ENCODE data around the gene SMOC1.

SMOC1 gene

DNA sequence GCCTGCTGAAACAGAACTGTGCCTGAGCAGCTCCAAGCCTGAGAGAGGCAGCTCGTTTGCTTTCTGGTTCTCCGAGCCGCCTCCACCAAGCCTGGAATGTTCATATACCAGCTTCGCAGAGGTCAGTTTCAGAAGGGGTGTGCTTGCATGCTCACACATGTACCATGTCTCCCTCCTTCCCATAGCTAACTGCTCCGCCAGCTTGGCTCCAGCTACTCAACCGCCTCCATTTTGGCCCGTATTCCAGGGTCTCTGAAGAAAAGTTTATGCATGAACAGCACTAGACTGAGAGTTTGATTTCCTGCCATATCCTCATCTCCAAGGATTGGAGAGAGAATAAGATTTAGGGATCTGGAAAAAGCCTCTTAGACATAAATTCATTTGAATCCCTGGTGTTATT lies 103.7 kb downstream of the SMOC1 start:
- DNase-seq (ENCODE audit: low read depth) = no peak

DNA sequence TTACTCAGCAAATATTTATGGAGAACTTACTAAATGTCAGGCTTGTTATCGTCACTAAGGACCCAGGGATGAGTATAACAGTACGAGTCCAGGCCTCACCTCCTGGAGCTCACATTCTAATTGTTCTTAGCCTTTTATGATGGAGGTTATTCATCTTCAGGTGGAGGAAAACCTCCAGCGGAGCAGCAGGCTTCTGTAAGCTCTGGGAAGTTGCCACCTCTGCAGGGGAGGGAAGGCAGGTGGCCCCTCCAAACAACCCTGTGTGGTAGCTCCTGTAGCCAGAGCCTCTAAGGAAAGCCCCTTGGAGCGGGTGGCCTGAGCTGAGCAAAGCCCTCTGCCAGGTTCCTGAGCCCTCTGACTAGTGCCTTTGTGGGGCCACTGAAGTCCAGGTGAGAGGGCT lies 104.1 kb downstream of the SMOC1 start:
- no peak for DNase-seq (ENCODE audit: low read depth)

DNA sequence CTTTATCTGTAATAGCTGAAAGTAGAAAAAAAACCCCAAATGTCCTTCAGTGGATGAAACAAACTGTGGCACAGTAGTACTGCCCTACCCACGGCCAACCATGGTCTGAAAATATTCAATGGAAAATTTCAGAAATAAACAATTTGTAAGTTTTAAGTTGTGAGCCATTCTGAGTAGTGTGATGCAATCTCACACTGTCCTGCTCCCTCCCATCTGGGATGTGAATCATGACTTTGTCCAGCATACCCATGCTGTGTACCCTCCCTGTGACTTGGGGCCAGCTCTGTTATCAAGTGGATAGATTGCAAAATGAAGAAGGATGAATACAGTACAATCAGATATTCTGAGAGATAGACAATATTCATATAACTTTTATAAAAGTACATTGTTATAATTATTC lies 106.2 kb downstream of the SMOC1 start:
- peak; percentile 36 for DNase-seq (ENCODE audit: low read depth)

DNA sequence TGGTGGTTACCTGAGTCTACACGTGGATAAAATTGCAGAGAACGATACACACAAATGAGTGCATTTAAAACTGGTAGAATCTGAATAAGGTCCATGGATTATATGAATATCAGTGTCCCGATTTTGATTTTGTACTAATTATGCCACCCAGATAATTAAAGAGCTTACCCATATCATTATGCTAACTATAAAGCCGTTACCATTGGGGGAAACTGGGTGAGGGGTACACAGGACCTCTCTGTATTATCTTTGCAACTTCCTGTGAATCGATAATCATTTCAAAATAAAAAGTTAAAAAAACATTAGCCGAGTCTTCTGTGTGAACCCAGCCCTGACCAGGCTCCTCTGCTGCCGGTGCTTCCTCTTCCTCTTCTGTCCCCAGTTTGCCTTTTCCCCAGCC lies 107.1 kb downstream of the SMOC1 start:
- no peak for DNase-seq (ENCODE audit: low read depth)

DNA sequence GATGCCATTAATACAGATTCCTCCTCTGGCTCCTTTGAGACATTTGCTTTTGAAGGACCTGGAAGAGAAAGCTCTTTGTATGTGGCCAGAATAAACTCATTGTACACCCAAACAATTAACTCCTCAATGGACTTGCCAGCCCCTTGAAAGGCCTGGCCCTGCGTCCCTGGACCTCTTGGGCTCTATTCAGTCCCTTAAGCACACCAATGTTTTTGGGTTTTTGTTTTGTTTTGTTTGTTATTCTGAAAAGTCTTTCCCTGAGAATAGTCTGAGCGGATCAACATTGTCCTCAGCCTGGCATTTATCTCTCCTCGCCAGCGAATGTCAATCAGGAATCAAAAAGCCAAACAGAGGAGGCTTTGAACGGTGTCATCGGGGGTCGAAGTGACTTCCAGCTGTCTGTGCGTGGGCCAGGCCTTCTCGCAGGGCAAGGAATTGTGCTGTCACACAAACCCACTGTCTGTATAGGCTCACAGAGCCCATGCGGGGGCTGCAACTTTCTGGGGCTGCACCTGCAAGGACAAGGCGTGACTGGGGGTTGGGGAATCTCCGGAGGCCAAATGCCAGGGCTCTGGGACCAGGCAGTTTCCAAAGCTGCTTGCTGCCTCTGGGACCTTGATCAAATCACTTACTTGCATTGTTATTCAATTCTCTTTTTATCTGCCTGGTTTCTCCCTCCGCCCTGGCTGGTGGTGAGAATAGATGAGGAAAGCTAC lies 108.3 kb downstream of the SMOC1 start:
- no peak for DNase-seq (ENCODE audit: low read depth)

DNA sequence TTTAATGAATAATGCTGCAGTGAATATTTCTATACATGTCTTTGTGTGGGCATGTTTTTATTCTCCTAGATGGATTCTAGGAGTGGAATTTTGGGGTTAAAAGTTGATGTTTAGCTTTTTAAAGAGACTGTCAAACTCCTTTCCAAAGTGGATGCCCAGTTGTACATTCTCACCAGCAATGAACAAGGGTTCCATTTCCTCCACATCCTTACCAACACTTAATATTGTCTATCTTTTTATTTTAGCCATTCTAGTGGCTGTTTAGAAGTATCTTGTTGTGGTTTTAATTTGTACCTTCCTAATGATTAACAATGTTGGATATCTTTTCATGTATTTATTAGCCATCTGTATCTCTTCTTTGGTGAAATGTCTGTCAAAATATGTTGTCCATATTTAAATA lies 109.8 kb downstream of the SMOC1 start:
- no peak for DNase-seq (ENCODE audit: low read depth)

GRCh38 chr14:69989622-69990021 lies 110.4 kb downstream of the SMOC1 start:
- no peak for DNase-seq (ENCODE audit: low read depth)

- DNase-seq (ENCODE audit: low read depth) = no peak
Observed at GRCh38 chr14:69990323-69990722, 111.1 kb downstream of the SMOC1 start.

GRCh38 chr14:69991422-69991821 lies 112.2 kb downstream of the SMOC1 start:
- DNase-seq (ENCODE audit: low read depth) = no peak

DNA sequence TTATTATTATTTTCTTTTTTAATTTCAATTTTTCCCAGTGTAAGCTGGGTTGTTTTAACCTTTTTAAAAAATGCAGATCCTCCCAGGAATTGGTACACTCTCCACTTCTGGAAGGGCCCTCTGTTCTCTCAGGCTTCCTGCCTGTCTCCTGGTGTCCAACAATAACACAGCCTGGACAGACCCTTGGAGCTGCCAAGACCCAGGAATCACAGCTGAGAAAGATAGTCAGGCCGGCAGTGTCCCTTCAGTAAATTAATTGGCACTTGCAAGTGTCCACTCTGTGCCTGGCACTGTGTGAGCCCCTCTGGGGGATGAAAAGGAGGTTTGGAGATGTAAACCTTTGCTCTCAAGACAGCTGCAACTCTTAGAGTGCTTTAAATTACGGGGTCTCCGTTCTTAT lies 113.3 kb downstream of the SMOC1 start:
- no peak for DNase-seq (ENCODE audit: low read depth)

DNA sequence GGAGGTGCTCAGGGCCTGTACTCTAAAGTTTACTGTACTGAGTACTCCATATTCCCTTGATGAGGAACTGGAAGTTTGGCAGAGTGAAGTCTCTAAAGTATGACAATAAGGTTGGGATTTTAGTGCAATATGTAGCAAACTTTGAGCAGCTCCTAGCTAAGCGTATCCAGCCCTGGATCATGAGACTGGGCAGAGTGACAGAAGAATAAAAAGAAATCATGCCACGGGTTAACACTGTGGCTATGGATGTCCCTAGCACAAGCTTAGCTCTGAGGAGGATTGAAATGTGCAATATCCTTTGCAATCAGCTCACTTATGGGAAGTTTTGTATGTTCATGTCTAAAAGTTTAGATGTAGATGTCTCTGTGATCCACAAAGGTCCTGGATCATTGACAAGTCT lies 114.1 kb downstream of the SMOC1 start:
- no peak for DNase-seq (ENCODE audit: low read depth)

- no peak for DNase-seq (ENCODE audit: low read depth)
Observed at GRCh38 chr14:69994002-69994401, 114.8 kb downstream of the SMOC1 start.

DNA sequence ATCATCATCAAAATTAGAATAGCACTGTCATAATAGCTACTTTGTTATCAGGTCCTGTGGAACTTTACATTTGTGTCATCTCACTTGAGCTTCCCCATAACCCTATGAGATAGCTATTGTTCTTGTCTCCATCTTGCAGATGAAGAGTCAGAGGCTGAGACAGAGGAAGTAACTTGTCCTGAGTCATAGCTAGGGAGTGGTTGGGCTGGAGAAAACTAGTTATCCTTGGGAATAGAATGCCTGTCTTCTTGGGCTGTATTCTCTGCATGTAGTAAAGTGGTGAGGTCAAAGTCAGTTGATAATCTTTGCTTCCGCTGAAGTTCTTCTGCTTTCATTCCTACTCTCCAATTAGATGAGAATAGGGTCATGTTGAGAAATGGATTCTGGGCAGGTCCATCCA lies 117.0 kb downstream of the SMOC1 start:
- DNase-seq (ENCODE audit: low read depth) = peak; percentile 26

GRCh38 chr14:69997849-69998248 lies 118.6 kb downstream of the SMOC1 start:
- peak; percentile 48 for DNase-seq (ENCODE audit: low read depth)

- DNase-seq (ENCODE audit: low read depth) = no peak
Observed at GRCh38 chr14:69999261-69999674, 120.1 kb downstream of the SMOC1 start.

DNA sequence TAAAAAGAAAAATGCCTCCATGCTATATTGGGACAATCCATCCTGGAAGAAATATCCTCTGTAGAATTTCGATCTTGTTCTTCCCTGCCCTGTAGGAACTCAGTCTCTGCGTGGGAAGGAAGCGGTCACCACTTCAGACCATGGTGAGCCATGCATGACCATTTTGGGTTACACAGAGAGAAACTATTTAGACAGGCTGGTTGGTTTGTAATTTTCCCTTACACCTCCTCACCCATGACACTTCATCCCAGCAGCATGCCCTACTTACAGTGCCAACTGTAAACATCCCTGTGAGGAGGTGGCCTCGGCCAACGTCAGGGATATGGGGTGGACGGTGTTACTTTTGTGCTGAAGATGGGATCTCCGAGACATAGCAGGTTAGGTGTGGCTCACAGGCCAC lies 121.4 kb downstream of the SMOC1 start:
- DNase-seq (ENCODE audit: low read depth) = no peak

DNA sequence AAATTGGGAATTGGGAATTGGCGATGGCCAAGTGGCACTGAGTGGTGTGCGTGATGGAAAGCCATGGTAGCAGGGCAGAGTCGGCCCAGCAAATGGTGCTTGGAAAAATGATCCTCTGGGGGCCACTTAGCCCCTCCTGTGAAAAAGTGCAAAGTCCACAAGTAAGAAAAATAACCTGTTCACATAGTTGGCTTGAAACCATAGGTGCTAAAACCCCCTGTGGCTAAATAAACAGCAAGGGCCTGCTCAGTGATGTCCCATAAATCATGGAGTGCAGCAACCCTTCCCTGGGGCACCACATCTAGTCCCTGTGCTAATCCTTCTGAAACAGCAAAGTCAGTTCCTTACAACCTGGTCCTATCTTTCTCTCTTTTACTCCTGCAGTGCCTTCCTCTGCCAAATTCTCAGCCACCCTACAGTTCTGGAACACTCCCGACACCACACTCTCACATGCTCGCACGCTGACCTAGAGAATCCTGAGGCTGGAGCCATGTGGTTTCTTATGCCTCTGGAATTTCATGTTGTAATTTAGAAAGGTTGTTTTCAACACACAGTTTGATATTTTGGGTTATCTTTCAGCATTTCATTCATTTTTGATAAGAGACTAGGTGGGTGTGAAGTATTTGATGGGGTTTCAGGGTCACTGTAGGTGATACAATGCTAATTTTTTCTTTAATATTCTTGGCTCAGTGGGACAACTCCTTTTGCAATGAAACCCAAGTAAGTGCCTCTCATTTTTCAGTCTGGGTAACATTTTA lies 123.6 kb downstream of the SMOC1 start:
- no peak for DNase-seq (ENCODE audit: low read depth)

DNA sequence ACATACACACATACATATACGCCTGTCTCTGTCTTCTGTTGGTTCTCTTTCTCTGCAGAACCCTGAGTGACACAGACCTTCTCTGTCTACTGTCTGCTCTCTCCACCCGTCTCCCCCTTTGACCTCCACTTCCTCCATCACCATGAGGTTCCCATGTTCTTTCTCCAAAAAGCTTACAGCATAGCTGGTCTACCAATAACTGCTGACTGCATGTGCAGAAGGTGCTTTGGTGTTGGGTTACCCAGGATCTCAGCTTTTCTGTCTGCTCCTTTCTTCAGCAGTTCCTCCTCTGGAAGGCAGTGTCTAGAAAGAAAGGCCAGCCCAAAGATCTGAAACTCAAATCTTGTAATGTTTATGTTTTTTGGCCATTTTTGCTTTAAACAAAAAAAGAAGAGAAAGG lies 125.6 kb downstream of the SMOC1 start:
- no peak for DNase-seq (ENCODE audit: low read depth)

DNA sequence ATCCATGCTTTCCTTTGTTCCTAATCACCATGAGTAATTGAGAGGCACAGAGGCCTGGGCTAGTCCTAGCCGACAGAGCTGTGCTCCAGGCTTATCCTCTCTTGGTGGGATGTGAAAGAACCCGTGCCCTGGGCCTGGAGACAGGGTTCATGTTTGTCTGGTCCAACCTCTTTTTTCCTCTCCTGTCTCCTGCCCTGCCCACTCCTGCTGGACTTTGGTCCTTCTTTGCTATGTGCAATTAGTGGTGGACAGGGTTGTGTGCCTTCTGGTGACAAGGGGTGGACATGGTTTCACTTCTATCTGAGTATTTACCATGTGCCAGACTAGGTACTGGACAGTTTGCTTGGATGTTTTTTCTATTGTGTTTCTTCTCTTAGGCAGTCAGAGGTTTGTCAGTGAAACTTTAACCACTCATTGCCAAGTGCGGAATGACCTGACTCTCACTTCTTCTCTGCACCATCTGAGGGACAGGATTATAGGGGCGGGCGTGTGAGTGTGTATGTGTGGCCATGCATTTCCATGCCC lies 126.1 kb downstream of the SMOC1 start:
- DNase-seq (ENCODE audit: low read depth) = no peak

DNA sequence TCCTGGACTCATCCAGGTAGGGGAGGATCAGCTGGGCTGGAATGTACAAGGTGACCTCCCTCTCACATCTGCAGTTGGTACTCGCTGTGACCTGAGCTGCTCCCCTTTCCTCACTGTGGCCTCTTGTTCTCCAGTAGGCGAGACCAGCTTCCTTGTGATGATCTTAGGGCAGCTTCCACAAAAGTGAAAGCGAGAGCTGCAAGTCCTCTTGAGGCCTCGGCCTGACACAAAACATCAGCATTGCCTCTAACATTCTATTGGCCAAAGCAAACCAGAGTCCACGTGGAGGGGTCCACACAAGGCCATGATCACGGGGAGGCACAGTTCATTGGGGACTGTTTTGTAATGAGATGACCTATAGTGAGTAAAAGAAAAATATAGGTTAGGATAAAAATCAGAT lies 127.5 kb downstream of the SMOC1 start:
- no peak for DNase-seq (ENCODE audit: low read depth)

GRCh38 chr14:70008284-70009262 lies 129.4 kb downstream of the SMOC1 start:
- no peak for DNase-seq (ENCODE audit: low read depth)

DNA sequence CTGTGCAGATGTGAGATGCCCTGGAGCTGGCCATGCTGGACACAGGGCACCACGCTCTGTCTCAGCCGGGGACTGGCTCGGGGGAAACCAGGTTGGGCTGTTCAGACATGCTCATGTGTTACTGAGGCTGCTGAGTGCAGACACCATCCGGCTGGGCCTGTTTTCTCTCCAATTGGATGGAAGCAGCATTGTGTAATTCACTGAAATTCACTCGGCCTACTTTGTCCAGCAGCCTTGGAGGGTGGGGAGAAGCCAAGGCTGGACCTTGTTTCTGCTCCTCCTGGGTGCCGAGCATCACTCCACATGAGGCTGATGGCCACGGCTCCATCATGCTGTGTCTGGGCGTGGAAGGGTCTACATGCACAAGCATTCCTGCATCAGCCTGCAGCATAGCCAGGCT lies 130.7 kb downstream of the SMOC1 start:
- DNase-seq (ENCODE audit: low read depth) = no peak

All from stromal cell of bone marrow (primary cell).